Mesendoderm (in vitro differentiated cells): Measurements from ENCODE around the gene CREB3L2. TPM values are rescaled to one million over a fixed set of nuclear protein-coding genes. Genes with fewer than 3 reads are reported as not detected.
"Not testable (repeated sequence)": the region's sequence is repeated elsewhere in the genome, so short reads cannot be mapped to it uniquely, and the experiment has no call there.

Experiments used
- DNase-seq: peaks from one replicate; pipeline ENCODE4 v3.0.0; 2013
- H2AK5ac ChIP-seq: 2 replicates; pipeline ENCODE4 v1.6.1; 2013; ENCODE audit warnings: low read length, inconsistent platforms
- H2BK120ac ChIP-seq: 2 replicates; pipeline ENCODE4 v1.6.1; 2013; ENCODE audit warnings: low read depth, mild to moderate bottlenecking, low read length, moderate library complexity, mixed read lengths
- H2BK15ac ChIP-seq: replicated peaks from 2 replicates; pipeline ENCODE4 v1.6.1; 2013; ENCODE audit warnings: low read depth, mild to moderate bottlenecking, moderate library complexity
- H2BK5ac ChIP-seq: 2 replicates; pipeline ENCODE4 v1.6.1; 2013; ENCODE audit warnings: low read length, inconsistent platforms
- H3K18ac ChIP-seq: 2 replicates; pipeline ENCODE4 v1.6.1; 2013; ENCODE audit warnings: mild to moderate bottlenecking, low read length, mixed read lengths
- H3K23ac ChIP-seq: one replicate; pipeline ENCODE4 v1.6.1; 2013; ENCODE audit warnings: low read length
- H3K27ac ChIP-seq: 2 replicates; pipeline ENCODE4 v1.5.1; 2013; ENCODE audit warnings: low read depth, mild to moderate bottlenecking, inconsistent platforms, low read length, moderate library complexity
- H3K27me3 ChIP-seq: 2 replicates; pipeline ENCODE4 v1.6.1; 2013; ENCODE audit warnings: low read length, control low read depth, mild to moderate bottlenecking, inconsistent platforms; ENCODE audit not compliant: insufficient read depth, poor library complexity
- H3K36me3 ChIP-seq: 2 replicates; pipeline ENCODE4 v1.6.1; 2013; ENCODE audit warnings: low read length, inconsistent platforms; ENCODE audit not compliant: control insufficient read depth, insufficient read depth
- H3K4ac ChIP-seq: one replicate; pipeline ENCODE4 v1.6.1; 2013; ENCODE audit warnings: low read depth, mild to moderate bottlenecking, low read length, moderate library complexity
- H3K4me1 ChIP-seq: 2 replicates; pipeline ENCODE4 v1.6.1; 2013; ENCODE audit warnings: low read depth, low read length, inconsistent platforms; ENCODE audit not compliant: control insufficient read depth
- H3K4me2 ChIP-seq: 2 replicates; pipeline ENCODE4 v1.6.1; 2013; ENCODE audit warnings: low read length
- H3K4me3 ChIP-seq: 2 replicates; pipeline ENCODE4 v1.5.1; 2013; ENCODE audit warnings: mild to moderate bottlenecking, low read length
- H3K56ac ChIP-seq: one replicate; pipeline ENCODE4 v1.6.1; 2013; ENCODE audit warnings: low read length
- H3K79me1 ChIP-seq: 2 replicates; pipeline ENCODE4 v1.6.1; 2013; ENCODE audit warnings: low read length, inconsistent platforms
- H3K79me2 ChIP-seq: 2 replicates; pipeline ENCODE4 v1.6.1; 2013; ENCODE audit warnings: mild to moderate bottlenecking, low read length; ENCODE audit not compliant: control insufficient read depth, insufficient read depth
- H3K9ac ChIP-seq: 2 replicates; pipeline ENCODE4 v1.6.1; 2013; ENCODE audit warnings: low read length, inconsistent platforms
- H4K5ac ChIP-seq: one replicate; pipeline ENCODE4 v1.6.1; 2013; ENCODE audit warnings: low read length
- H4K8ac ChIP-seq: one replicate; pipeline ENCODE4 v1.6.1; 2013; ENCODE audit warnings: low read depth, mild to moderate bottlenecking, control low read depth, low read length, moderate library complexity
- WGBS: extraction: QIAGEN DNeasy Blood & Tissue Kit; methylation state at CpG from one replicate; pipeline ENCODE4 v1.1.7; 2013; ENCODE audit warnings: low lambda C conversion rate, missing lambda C conversion rate; ENCODE audit not compliant: insufficient coverage; ENCODE audit errors: extremely low coverage; 5-methylcytosine and 5-hydroxymethylcytosine counted together
- polyA plus RNA-seq, 2 experiments: library from polyadenylated mRNA; stranded (reverse); fragments of 200-250 nt; gene quantifications; one replicate each; pipeline ENCODE4 v1.2.3, GENCODE V29; 2013

The CREB3L2 gene
- polyA plus RNA-seq (2013, experiment 1 of 2) = 32.4 TPM
- 30.3 TPM for polyA plus RNA-seq (2013, experiment 2 of 2)

- Histone ChIP-seq H4K5ac (no peak within 1 kb of the TSS), H3K27me3 (no peaks in the 10 kb centered on the region), H3K9ac (peak within 1 kb of the TSS; percentile 95), H2BK5ac (peak within 1 kb of the TSS; percentile 58), H3K4me3 (peak within 1 kb of the TSS; percentile 73), H4K8ac (no peak within 1 kb of the TSS), H3K56ac (peak within 1 kb of the TSS; percentile 89), H3K79me2 (peaks cover 45% of the 10 kb centered on the region), H2BK15ac (no peak within 1 kb of the TSS), H3K18ac (peak within 1 kb of the TSS; percentile 1), H3K36me3 (no peaks in the 10 kb centered on the region), H3K23ac (no peak within 1 kb of the TSS), H2BK120ac (no peak within 1 kb of the TSS), H3K4me2 (peak within 1 kb of the TSS; percentile 49), H3K79me1 (peaks cover 3% of the 10 kb centered on the region), H3K4ac (no peak within 1 kb of the TSS), H2AK5ac (no peak within 1 kb of the TSS), H3K4me1 (peaks cover 2% of the 10 kb centered on the region), H3K27ac (peak within 1 kb of the TSS; percentile 10)
- no CpG with 5 or more reads among the region's 47 CpGs for WGBS
- DNase-seq = peak; percentile 81
Observed at GRCh38 chr7:138001529-138002095, at the start of gene CREB3L2. CREB3L2 (minus strand) TSS chr7:138002086; CDS start chr7:138001705, 381 bp downstream.

- no peak overlapping the region for H3K9ac ChIP-seq
- no peak overlapping the region for H4K5ac ChIP-seq
- H3K36me3 ChIP-seq = no peaks in the 10 kb centered on the region
- H4K8ac ChIP-seq = no peak overlapping the region
- H3K23ac ChIP-seq = no peak overlapping the region
- H3K56ac ChIP-seq = no peak overlapping the region
- DNase-seq = no peak
- no peak overlapping the region for H3K4me2 ChIP-seq
- no peak overlapping the region for H3K4me3 ChIP-seq
- H3K79me2 ChIP-seq = no peaks in the 10 kb centered on the region
- H3K79me1 ChIP-seq = no peaks in the 10 kb centered on the region
- H2BK120ac ChIP-seq = no peak overlapping the region
- no peak overlapping the region for H3K4ac ChIP-seq
- WGBS = 100% methylated on average over 1 of the region's 1 CpG
- H3K4me1 ChIP-seq = no peaks in the 10 kb centered on the region
- no peaks in the 10 kb centered on the region for H3K27me3 ChIP-seq
- H2BK5ac ChIP-seq = no peak overlapping the region
- no peak overlapping the region for H2BK15ac ChIP-seq
- no peak overlapping the region for H2AK5ac ChIP-seq
- no peak overlapping the region for H3K27ac ChIP-seq
- H3K18ac ChIP-seq = no peak overlapping the region
Observed at GRCh38 chr7:138049505-138050116, 47.7 kb upstream of the CREB3L2 start.

DNA sequence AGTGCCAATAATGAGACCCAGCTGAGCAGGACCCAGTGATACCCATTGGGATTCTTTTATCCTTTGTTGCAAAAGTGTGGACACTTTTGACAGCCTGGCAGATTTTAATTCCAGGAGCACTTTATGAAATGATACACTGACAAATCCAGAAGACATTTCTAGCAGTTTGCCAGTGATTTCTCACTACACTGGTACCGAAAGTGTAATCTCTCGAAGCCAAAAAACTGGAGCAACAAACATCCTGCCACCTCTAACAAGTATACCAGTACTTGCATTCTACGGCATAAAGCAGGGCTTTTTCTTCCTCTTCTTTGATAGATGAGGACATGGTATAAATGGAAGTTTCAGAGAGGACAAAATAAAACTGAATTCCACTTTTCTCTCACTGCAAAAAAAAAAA lies 46.0 kb upstream of the CREB3L2 start:
- Histone ChIP-seq H3K79me1 (no peaks in the 10 kb centered on the region), H3K56ac (no peak overlapping the region), H2BK120ac (no peak overlapping the region), H3K4me3 (no peak overlapping the region), H2BK15ac (no peak overlapping the region), H3K27me3 (no peaks in the 10 kb centered on the region), H3K27ac (no peak overlapping the region), H3K36me3 (no peaks in the 10 kb centered on the region), H3K4ac (no peak overlapping the region), H3K18ac (no peak overlapping the region), H3K23ac (no peak overlapping the region), H3K4me1 (no peaks in the 10 kb centered on the region), H3K9ac (no peak overlapping the region), H3K79me2 (no peaks in the 10 kb centered on the region), H2BK5ac (no peak overlapping the region), H4K8ac (no peak overlapping the region), H4K5ac (no peak overlapping the region), H3K4me2 (no peak overlapping the region), H2AK5ac (no peak overlapping the region)
- no CpG with 5 or more reads among the region's 3 CpGs for whole genome bisulfite sequencing
- no peak for DNase-seq

DNA sequence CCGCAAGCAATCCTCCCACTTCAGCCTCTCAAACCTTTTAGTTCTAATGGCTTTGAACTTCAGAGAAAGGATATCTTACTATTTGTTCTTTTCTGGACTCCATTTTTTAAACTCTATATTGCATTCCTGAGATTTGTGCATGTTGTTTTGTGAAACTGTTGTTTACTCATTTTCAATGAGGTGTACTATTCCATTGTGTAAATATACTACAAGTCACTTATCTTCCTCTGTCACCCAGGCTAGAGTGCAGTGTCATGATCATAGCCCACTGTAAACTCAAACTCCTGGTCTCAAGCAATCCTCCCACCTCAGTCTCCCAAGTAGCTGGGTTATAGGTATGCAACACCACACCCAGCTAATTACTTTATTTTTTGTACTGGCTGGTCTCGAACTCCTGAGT lies 43.0 kb upstream of the CREB3L2 start:
- no peak overlapping the region for H2BK120ac ChIP-seq
- H3K23ac ChIP-seq = no peak overlapping the region
- H3K27me3 ChIP-seq = no peaks in the 10 kb centered on the region
- no peak overlapping the region for H2BK5ac ChIP-seq
- H3K36me3 ChIP-seq = no peaks in the 10 kb centered on the region
- H4K8ac ChIP-seq = no peak overlapping the region
- H3K79me1 ChIP-seq = no peaks in the 10 kb centered on the region
- no peak overlapping the region for H2AK5ac ChIP-seq
- no peak overlapping the region for H3K18ac ChIP-seq
- DNase-seq = no peak
- H3K4ac ChIP-seq = no peak overlapping the region
- H3K4me1 ChIP-seq = no peaks in the 10 kb centered on the region
- no peak overlapping the region for H2BK15ac ChIP-seq
- WGBS = no CpG with 5 or more reads among the region's 2 CpGs
- H3K79me2 ChIP-seq = no peaks in the 10 kb centered on the region
- no peak overlapping the region for H3K4me2 ChIP-seq
- H3K56ac ChIP-seq = no peak overlapping the region
- H4K5ac ChIP-seq = no peak overlapping the region
- no peak overlapping the region for H3K4me3 ChIP-seq
- H3K9ac ChIP-seq = no peak overlapping the region
- H3K27ac ChIP-seq = no peak overlapping the region

GRCh38 chr7:138040063-138040462 lies 38.2 kb upstream of the CREB3L2 start:
- H3K23ac ChIP-seq, H3K9ac ChIP-seq, DNase-seq, H3K18ac ChIP-seq, H4K8ac ChIP-seq, H3K4me2 ChIP-seq, H3K36me3 ChIP-seq, H2BK120ac ChIP-seq, H3K4ac ChIP-seq, H3K27me3 ChIP-seq, H2AK5ac ChIP-seq, H3K27ac ChIP-seq, H3K4me1 ChIP-seq, H4K5ac ChIP-seq, H2BK15ac ChIP-seq, H3K56ac ChIP-seq, H3K79me2 ChIP-seq, H2BK5ac ChIP-seq, H3K79me1 ChIP-seq, H3K4me3 ChIP-seq: not testable (repeated sequence)
- WGBS = no CpG with 5 or more reads among the region's 1 CpG

GRCh38 chr7:138036135-138036534 lies 34.2 kb upstream of the CREB3L2 start:
- Histone ChIP-seq H3K9ac (no peak overlapping the region), H2BK15ac (no peak overlapping the region), H3K4me3 (no peak overlapping the region), H3K79me1 (no peaks in the 10 kb centered on the region), H2AK5ac (no peak overlapping the region), H3K56ac (no peak overlapping the region), H3K4me1 (no peaks in the 10 kb centered on the region), H2BK5ac (no peak overlapping the region), H4K8ac (no peak overlapping the region), H2BK120ac (no peak overlapping the region), H3K23ac (no peak overlapping the region), H3K4ac (no peak overlapping the region), H3K79me2 (no peaks in the 10 kb centered on the region), H4K5ac (no peak overlapping the region), H3K27ac (no peak overlapping the region), H3K27me3 (no peaks in the 10 kb centered on the region), H3K18ac (no peak overlapping the region), H3K36me3 (no peaks in the 10 kb centered on the region), H3K4me2 (no peak overlapping the region)
- peak; percentile 44 for DNase-seq
- WGBS = 100% methylated on average over 1 of the region's 2 CpGs
